ENCODE results near the gene RPL10A. TPM values are rescaled to one million over a fixed set of nuclear protein-coding genes. Genes with fewer than 3 reads are reported as not detected.

The RPL10A gene
- total RNA-seq, 2 experiments from 2014 or later = 2,453 to 2,464 TPM

DNA sequence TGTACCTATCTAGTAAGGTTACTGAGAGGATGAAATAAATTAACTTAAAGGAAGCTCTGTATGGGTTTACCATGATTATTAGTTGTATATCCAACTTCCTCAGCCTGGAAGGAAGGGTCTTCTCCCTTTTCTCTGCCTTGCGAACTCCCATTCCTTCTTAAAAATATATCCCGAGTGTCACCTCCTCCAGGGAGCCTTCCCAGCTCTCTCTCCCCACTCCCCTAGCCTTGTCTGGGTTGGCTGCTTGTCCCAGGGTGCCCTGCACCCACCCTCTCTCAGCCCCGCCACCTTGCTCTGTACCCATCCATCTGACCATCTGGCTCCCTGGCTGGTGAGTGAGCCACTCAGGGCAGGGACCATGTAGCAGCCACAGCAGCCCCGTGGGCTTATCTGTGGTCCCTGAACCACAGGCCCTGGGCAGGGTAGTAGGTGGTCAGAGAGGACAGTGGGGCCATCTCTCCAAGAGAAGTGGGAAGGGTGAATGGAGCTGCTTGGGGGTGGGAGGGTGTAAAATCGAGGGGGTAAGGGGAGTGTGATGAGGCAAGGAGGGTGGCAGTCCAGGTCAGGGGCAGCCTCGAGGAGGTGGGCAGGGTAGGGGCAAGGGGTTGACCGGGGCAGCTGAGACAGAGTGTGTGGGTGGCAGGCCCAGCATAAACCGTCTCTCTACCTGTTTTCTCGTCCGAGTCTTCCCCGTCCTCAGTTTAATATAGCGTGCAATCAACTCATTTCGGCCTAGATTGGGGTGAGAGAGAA is 15.9 kb downstream of the RPL10A start:
- no peak for ATAC-seq (ENCODE audit: poor library complexity)
- Histone ChIP-seq H3K27me3 (ENCODE audit: control insufficient read depth in 1 of 2, insufficient read depth in 2 of 2, low read length in 2 of 2) (no peaks in the 10 kb centered on the region), H3K4me3 (ENCODE audit: low read length) (no peak overlapping the region), H3K27ac (ENCODE audit: low read depth in 1 of 2, low read length in 2 of 2) (no peak overlapping the region), H3K4me1 (ENCODE audit: insufficient read depth, low read length) (peaks cover 3% of the 10 kb centered on the region), H3K36me3 (ENCODE audit: insufficient read depth, low read length) (no peaks in the 10 kb centered on the region), H3K9me3 (ENCODE audit: control insufficient read depth in 1 of 2, insufficient read depth in 1 of 2, low read length in 2 of 2) (no peaks in the 10 kb centered on the region)
- no peaks in the 10 kb centered on the region for H3K36me3 Mint-ChIP-seq (ENCODE audit: low read depth)
- no peak overlapping the region for H3K4me3 Mint-ChIP-seq
- POLR2A ChIA-PET = no interaction called here
- H3K27me3 Mint-ChIP-seq = no peaks in the 10 kb centered on the region
- TF ChIP-seq, protein P1, sequence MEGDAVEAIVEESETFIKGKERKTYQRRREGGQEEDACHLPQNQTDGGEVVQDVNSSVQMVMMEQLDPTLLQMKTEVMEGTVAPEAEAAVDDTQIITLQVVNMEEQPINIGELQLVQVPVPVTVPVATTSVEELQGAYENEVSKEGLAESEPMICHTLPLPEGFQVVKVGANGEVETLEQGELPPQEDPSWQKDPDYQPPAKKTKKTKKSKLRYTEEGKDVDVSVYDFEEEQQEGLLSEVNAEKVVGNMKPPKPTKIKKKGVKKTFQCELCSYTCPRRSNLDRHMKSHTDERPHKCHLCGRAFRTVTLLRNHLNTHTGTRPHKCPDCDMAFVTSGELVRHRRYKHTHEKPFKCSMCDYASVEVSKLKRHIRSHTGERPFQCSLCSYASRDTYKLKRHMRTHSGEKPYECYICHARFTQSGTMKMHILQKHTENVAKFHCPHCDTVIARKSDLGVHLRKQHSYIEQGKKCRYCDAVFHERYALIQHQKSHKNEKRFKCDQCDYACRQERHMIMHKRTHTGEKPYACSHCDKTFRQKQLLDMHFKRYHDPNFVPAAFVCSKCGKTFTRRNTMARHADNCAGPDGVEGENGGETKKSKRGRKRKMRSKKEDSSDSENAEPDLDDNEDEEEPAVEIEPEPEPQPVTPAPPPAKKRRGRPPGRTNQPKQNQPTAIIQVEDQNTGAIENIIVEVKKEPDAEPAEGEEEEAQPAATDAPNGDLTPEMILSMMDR (IDR thresholded peaks at IDR 0.05) = no peak
- H3K9me3 Mint-ChIP-seq = no peaks in the 10 kb centered on the region
- CTCF ChIA-PET = no interaction called here
- intact Hi-C loops (cut with DNase I, micrococcal nuclease) = no loop called here
- no peak overlapping the region for H3K27ac Mint-ChIP-seq
- no peak for DNase-seq
- H3K4me1 Mint-ChIP-seq (ENCODE audit: low read depth) = no peaks in the 10 kb centered on the region

DNA sequence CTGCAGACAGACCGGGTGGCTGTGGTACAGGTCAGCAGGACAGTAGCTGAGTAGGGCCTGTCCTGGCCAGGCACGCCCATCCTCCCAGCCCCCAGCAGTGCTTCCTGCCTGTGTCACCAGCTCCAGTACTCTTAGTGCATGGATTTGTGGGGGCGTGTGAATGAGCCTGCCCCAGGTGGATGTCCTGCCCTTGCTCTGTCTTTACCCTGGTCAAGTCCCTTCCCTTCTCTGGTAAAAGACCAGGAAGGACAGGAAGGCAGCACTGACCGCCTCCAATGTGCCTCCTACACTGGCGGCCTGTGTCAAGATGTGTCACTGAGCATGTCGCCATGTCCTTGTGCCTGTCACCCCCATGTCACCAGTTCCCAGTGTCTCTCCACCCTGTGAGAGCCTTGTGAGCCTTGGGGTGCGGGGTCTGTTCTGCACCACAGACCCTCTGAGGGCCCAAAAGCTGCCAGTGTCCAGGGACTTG is 16.8 kb downstream of the RPL10A start:
- no peaks in the 10 kb centered on the region for H3K9me3 Mint-ChIP-seq
- CTCF ChIA-PET = no interaction called here
- Histone ChIP-seq H3K27ac (ENCODE audit: low read depth in 1 of 2, low read length in 2 of 2) (no peak overlapping the region), H3K4me1 (ENCODE audit: insufficient read depth, low read length) (peaks cover 3% of the 10 kb centered on the region), H3K9me3 (ENCODE audit: control insufficient read depth in 1 of 2, insufficient read depth in 1 of 2, low read length in 2 of 2) (no peaks in the 10 kb centered on the region), H3K36me3 (ENCODE audit: insufficient read depth, low read length) (no peaks in the 10 kb centered on the region), H3K4me3 (ENCODE audit: low read length) (no peak overlapping the region), H3K27me3 (ENCODE audit: control insufficient read depth in 1 of 2, insufficient read depth in 2 of 2, low read length in 2 of 2) (no peaks in the 10 kb centered on the region)
- no peaks in the 10 kb centered on the region for H3K27me3 Mint-ChIP-seq
- no peaks in the 10 kb centered on the region for H3K36me3 Mint-ChIP-seq (ENCODE audit: low read depth)
- H3K4me3 Mint-ChIP-seq = no peak overlapping the region
- POLR2A ChIA-PET = no interaction called here
- DNase-seq = no peak
- ATAC-seq (ENCODE audit: poor library complexity) = no peak
- H3K4me1 Mint-ChIP-seq (ENCODE audit: low read depth) = no peaks in the 10 kb centered on the region
- intact Hi-C loops (cut with DNase I, micrococcal nuclease) = no loop called here
- no peak overlapping the region for H3K27ac Mint-ChIP-seq
- TF ChIP-seq, protein P1 (IDR thresholded peaks at IDR 0.05) = no peak

DNA sequence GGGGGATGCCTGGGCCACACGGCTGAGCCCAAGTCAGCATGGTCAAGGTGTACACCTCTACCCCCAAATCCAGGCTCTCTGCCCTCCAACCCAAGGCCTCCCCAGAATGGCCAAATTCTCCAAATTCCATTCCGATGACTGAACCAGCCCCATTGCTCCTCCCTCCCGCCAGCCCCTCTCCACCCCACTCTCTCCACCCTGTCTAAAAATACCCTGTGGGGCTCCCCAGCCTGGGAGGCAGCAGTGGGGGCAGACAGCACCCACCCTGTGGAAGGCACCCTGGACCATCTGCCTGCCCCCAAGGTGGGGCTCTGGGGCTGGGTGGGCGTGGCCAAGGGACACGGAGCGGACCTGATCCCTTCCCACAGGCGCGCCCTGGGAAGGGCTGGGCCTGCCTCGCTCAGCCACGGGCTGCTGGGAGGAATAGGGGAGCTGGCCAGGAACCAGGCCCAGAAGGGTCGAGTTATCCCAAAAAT is 17.2 kb downstream of the RPL10A start:
- no peak for DNase-seq
- Histone ChIP-seq H3K27ac (ENCODE audit: low read depth in 1 of 2, low read length in 2 of 2) (no peak overlapping the region), H3K27me3 (ENCODE audit: control insufficient read depth in 1 of 2, insufficient read depth in 2 of 2, low read length in 2 of 2) (no peaks in the 10 kb centered on the region), H3K9me3 (ENCODE audit: control insufficient read depth in 1 of 2, insufficient read depth in 1 of 2, low read length in 2 of 2) (no peaks in the 10 kb centered on the region), H3K4me3 (ENCODE audit: low read length) (no peak overlapping the region), H3K36me3 (ENCODE audit: insufficient read depth, low read length) (no peaks in the 10 kb centered on the region), H3K4me1 (ENCODE audit: insufficient read depth, low read length) (peaks cover 3% of the 10 kb centered on the region)
- Mint-ChIP-seq H3K27ac (no peak overlapping the region), H3K9me3 (no peaks in the 10 kb centered on the region), H3K4me3 (no peak overlapping the region), H3K36me3 (ENCODE audit: low read depth) (no peaks in the 10 kb centered on the region), H3K27me3 (no peaks in the 10 kb centered on the region), H3K4me1 (ENCODE audit: low read depth) (no peaks in the 10 kb centered on the region)
- TF ChIP-seq, protein P1 (IDR thresholded peaks at IDR 0.05) = no peak
- ChIA-PET CTCF (no interaction called here), POLR2A (no interaction called here)
- intact Hi-C loops (cut with DNase I, micrococcal nuclease) = no loop called here
- no peak for ATAC-seq (ENCODE audit: poor library complexity)

All from CD4-positive, alpha-beta T cell (primary cell).